HEK293 (cell line): Measurements from ENCODE around the gene ARX.

Source experiments
- BCL11B ChIP-seq: fragments of 450-650 bp; formaldehyde crosslinking; IDR thresholded peaks from 2 replicates; pipeline ENCODE4 v1.5.1; 2016; ENCODE audit warnings: low read depth, missing biosample characterization, missing genetic modification characterization
- IKZF3 ChIP-seq: fragments of 450-650 bp; IDR thresholded peaks from 2 replicates; pipeline ENCODE4 v1.5.0; 2018; ENCODE audit warnings: missing biosample characterization, mild to moderate bottlenecking, missing genetic modification characterization, moderate library complexity
- REPIN1 ChIP-seq: fragments of 450-650 bp; formaldehyde crosslinking; IDR thresholded peaks from 2 replicates; pipeline ENCODE4 v1.5.1; 2017; ENCODE audit warnings: missing biosample characterization, missing genetic modification characterization, low read depth
- ZFP37 ChIP-seq: fragments of 450-650 bp; formaldehyde crosslinking; IDR thresholded peaks from 2 replicates; pipeline ENCODE4 v1.5.1; 2016; ENCODE audit warnings: missing biosample characterization, missing genetic modification characterization
- ZNF19 ChIP-seq: fragments of 450-650 bp; formaldehyde crosslinking; IDR thresholded peaks from 2 replicates; pipeline ENCODE4; 2016; ENCODE audit warnings: missing biosample characterization, missing genetic modification characterization, low read depth
- ZNF560 ChIP-seq: fragments of 450-650 bp; formaldehyde crosslinking; IDR thresholded peaks from 2 replicates; pipeline ENCODE4 v1.5.1; 2017; ENCODE audit warnings: missing biosample characterization, missing genetic modification characterization, borderline replicate concordance
- ZNF660 ChIP-seq: fragments of 450-650 bp; IDR thresholded peaks from 2 replicates; pipeline ENCODE4 v1.5.1; 2018; ENCODE audit warnings: missing biosample characterization, mild to moderate bottlenecking, missing genetic modification characterization
- ZNF747 ChIP-seq: fragments of 450-650 bp; formaldehyde crosslinking; IDR thresholded peaks from 2 replicates; pipeline ENCODE4 v1.5.1; 2016; ENCODE audit warnings: missing biosample characterization, missing genetic modification characterization

DNA sequence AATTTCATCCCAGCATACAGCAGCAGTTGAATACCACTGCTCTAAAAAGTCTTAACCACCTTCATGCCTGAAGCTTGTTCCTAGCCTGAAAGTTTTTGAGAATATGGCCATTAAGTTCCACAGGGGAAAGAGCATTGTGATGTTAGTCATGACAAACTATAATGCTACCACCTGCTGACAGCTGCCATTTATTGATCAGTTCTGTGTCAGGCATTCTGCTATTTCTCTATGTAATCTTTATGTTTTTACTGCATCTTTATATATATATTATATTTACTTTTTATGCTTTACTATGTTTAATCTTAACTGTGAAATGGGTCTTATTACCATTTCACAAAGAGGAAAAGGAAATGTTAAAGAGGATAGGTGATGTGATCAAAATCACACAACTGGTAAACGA is 54.0 kb downstream of the ARX start:
- no peak for TF ChIP-seq ZFP37 (tag by site-specific recombination)
- TF ChIP-seq ZNF747: no peak
- TF ChIP-seq ZNF19 (tag by site-specific recombination): no peak
- TF ChIP-seq ZNF560 (tag by site-specific recombination): no peak
- no peak for TF ChIP-seq ZNF660 (tag by site-specific recombination)
- TF ChIP-seq REPIN1 (tag by site-specific recombination): no peak
- TF ChIP-seq IKZF3: no peak
- no peak for TF ChIP-seq BCL11B (tag by site-specific recombination)
